ENCODE results near the gene MTUS2.

The MTUS2 gene

DNA sequence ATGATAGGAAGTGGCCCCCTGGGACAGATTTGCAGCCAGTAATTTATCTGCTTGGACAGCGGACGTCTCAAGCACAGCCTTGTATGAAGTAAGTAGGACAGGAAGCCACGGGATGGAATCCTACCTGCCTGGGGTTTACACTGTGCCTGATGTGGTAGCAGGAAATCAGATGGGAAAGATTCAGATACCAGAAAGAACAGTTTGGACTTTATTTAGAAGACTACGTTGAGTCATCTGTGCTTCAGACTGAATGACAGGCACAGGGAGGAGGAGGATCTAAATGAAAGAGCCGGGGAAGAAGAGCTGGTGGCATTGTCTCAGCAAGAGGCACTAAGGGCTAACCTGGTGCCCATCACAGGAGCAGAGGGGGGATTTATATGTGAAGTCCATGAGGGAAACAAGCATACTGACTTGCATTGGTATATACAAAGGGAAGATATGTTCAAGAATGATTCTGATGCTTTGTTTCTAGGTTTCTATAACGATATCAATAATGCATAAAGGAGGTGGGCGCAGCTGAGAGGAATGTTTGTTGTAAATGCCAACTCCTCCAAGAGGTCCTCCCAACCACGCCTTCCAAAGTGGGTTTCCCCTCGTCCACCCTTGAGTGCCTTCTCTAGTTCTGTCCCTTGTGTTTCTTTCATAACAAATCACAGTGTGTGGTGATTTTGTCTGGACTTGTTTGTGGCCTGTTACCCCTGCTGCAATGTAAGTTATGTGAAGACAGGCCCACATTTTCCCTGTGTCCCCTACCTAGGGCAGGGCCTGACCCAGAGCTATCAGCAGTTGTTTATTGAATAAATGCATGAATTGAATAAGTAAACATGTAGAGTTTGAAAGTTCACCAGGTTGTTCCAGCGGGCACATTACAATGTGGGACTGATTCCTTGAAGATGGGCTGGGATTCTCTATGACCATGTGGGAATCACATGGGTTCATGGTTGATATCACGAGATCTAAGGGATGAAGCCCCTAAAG lies 446.9 kb downstream of the MTUS2 start:
- no peak for DNase-seq

GRCh38 chr13:29270271-29270985 lies 450.3 kb downstream of the MTUS2 start:
- DNase-seq = no peak

DNA sequence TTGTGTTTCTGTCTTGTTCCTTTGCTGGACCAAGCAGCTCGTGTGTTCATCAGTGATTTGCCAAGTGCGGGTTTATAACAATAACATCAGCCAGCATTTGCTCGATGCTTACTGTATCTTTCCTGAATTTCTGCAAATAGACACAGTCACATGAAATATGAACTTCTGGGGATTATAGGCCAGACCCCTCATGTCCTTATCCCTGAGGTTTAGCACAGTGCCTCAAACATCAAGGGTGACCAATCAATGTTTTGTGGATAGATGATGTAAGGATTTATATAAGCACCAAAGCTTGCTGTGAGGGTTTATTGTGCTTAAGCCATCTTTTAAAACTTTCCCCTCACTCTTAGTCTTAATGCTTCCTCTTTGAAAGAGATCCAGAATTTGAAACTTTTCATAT lies 451.5 kb downstream of the MTUS2 start:
- DNase-seq = no peak

GRCh38 chr13:29279356-29280254 lies 459.5 kb downstream of the MTUS2 start:
- DNase-seq = no peak

DNA sequence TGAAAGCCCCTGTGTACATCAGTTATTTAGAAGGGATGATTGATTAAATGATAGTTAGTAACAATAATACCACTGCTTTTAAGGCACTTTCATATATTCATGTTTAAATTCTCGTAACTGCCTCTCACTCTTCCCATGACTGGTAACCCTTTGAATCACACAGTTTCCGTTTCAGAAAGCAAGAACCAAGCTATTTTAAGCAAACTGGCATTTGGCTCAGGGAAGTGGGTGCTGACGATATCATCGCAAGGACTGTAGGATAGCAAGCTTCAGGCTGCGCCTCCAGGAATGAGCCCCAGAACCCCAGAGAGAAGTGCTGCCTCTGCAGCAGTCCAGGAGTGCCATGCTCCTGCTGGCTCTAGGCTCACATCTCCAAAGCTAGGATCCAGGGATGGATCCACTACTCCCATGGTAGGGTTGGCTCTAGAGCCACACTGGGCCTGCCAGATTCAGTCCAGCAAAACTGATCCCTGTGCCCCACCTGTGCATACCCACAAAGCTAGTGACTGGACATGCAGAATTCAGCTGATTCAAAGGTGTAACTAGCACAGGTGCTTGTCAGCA lies 461.9 kb downstream of the MTUS2 start:
- no peak for DNase-seq

DNA sequence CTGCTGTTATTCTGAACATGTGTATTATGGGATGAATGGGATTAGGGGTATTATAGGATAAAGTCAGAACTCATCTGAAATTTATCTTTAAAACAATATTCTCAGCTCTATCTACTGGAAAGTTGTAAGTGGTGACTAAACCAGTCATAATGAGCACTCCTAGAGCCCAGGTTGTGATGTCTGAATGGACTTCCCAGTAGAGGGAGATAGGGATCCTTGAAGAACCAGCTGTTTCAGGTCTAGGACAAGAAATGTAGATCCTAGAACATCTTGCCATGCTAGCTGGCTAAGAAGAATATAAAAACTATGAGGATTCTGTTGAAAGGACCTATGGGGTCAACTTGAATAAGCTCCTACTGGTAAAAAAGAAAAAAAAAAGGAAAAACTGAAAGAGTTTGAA lies 464.6 kb downstream of the MTUS2 start:
- no peak for DNase-seq

GRCh38 chr13:29287237-29287636 lies 467.1 kb downstream of the MTUS2 start:
- DNase-seq = no peak

GRCh38 chr13:29292045-29292444 lies 471.9 kb downstream of the MTUS2 start:
- DNase-seq = no peak

DNA sequence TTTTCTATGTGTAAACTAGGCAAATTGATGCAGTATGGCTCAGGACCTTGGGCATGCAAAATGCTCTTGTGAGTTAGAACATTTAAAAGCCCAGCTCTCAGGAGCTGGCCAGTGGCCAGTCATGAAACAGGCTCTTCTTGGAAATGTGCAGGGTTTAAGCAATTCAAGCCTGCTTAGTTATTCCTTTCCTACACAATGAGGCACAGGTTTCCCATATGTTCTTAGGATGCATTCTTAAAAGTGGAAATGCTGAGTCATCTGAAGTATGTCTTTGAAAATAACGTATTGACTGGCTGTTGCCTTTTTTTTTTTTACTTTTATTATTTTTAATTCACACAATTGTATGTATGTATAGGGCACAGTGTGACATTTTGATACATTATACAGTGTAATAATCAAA lies 474.7 kb downstream of the MTUS2 start:
- no peak for DNase-seq

- DNase-seq = no peak
Measured at GRCh38 chr13:29301027-29301426, 480.9 kb downstream of the MTUS2 start.

- no peak for DNase-seq
Measured at GRCh38 chr13:29304148-29304547, 484.0 kb downstream of the MTUS2 start.

DNA sequence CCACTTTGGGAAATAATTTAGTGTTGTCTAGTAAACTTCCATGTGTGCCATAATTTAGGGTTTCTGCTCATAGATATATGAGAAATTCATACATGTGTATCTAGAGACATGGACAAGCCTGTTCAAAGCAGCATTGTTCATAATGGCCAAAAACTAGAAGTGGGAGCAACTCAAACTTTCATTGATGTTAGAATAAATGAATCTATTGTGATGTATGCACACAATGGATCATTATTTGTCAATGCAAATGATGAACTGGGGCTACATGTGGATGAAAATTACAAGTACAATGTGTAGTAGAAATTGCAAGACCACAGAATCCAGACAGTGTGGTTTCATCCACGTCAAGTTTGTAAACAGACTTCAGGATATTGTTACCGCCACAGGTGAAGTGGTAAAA lies 490.7 kb downstream of the MTUS2 start:
- DNase-seq = no peak

DNA sequence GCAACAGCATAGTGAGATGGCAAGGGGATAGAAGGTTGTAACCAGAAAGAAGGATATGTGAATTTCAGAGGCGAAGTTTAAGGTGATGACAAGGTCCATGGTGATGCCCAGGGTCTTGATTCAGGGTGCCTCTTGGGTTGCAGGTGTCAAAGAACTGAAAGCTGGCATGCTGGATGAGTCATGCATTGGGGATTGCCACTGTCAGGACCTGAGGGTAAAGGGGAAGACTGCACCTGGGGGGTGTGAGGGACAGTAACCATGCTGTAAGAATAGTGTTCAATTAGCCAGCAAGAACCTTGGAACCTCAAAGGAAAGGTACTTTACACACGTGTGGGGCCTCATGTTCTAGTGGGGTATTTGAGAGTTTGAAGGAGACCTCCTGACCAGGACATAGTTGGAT lies 495.7 kb downstream of the MTUS2 start:
- no peak for DNase-seq

DNA sequence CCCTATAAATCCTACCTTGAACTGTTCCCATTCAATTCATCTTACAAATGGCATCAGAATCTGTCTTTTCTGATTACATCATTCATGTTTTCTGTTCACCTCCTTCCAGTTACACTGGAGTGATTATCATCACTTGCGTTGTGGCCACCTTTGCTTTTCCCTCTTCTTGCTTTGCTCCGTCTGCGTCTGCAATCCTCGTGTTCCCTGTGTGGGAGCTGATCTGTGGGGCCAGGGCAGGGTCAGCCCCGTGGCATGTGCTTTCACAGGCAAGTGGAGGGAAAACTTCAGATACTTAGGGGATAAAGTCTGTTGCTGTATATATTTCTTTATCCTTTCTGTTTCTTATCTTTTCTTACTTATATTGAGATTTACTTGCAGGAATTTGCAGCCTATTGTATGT lies 497.7 kb downstream of the MTUS2 start:
- DNase-seq = no peak

- DNase-seq = no peak
Measured at GRCh38 chr13:29318741-29319140, 498.6 kb downstream of the MTUS2 start.

GRCh38 chr13:29319451-29319850 lies 499.3 kb downstream of the MTUS2 start:
- DNase-seq = no peak

GRCh38 chr13:29323954-29324353 lies 503.8 kb downstream of the MTUS2 start:
- no peak for DNase-seq

DNA sequence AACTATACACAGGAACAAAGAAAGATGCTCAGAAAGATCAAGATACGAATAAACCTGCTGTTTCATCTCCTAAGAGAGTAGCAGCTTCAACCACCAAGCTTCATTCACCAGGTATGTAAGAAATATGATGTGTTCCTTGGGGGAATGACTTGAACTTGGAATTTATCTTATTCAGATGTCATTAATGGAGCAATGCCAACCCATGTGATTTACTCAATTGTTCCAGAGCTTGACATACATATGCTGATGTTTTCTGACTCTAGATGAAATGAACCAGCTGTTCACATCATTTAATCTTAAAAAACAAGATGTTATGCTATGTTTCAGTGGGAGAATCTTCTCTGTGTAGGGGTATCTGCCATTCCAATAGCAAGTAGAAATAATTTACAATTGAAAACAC lies 504.5 kb downstream of the MTUS2 start:
- DNase-seq = no peak

GRCh38 chr13:29328501-29328900 lies 508.4 kb downstream of the MTUS2 start:
- no peak for DNase-seq

- no peak for DNase-seq
Measured at GRCh38 chr13:29336356-29336755, 516.2 kb downstream of the MTUS2 start.

GRCh38 chr13:29339386-29340272 lies 519.5 kb downstream of the MTUS2 start:
- no peak for DNase-seq

Data from NCI-H345 (cell line).